Measurements from ENCODE around the gene DIDO1. TPM values are rescaled to one million over a fixed set of nuclear protein-coding genes. Genes with fewer than 3 reads are reported as not detected.

The DIDO1 gene
- total RNA-seq, 2 experiments from 2014 or later, result 51.9 to 54.3 TPM

GRCh38 chr20:62972845-62973745, 46.8 kb upstream of the DIDO1 start:
- no peak overlapping the region for H3K27ac Mint-ChIP-seq
- peaks cover 26% of the 10 kb centered on the region for H3K4me1 ChIP-seq (ENCODE audit: insufficient read depth, low read length)
- TF ChIP-seq CTCF (IDR thresholded peaks at IDR 0.05), result no peak
- DNase-seq, result no peak
- CTCF ChIA-PET, result interaction anchor here (0.6 to 1.2 kb wide), 24 partner anchors 8 to 242 kb away, joined by 3 to 10 read pairs (median 4); partner anchors contain the start of genes BHLHE23 and TCFL5
- H3K36me3 Mint-ChIP-seq (ENCODE audit: low read depth), result no peaks in the 10 kb centered on the region
- no peaks in the 10 kb centered on the region for H3K9me3 Mint-ChIP-seq
- H3K36me3 ChIP-seq (ENCODE audit: insufficient read depth, low read length), result no peaks in the 10 kb centered on the region
- no peak overlapping the region for H3K4me3 Mint-ChIP-seq
- peaks cover 42 to 46% of the 10 kb centered on the region in 2 experiments for H3K27me3 ChIP-seq (ENCODE audit: control insufficient read depth in 1 of 2, insufficient read depth in 2 of 2, low read length in 2 of 2)
- no peak for ATAC-seq (ENCODE audit: poor library complexity)
- peaks cover 0 to 9% of the 10 kb centered on the region in 2 experiments for H3K9me3 ChIP-seq (ENCODE audit: control insufficient read depth in 1 of 2, insufficient read depth in 1 of 2, low read length in 2 of 2)
- intact Hi-C loops (cut with DNase I, micrococcal nuclease), result loop anchor here (1.0 kb wide), 2 partner anchors 36 to 206 kb away; no protein-coding TSS in a partner anchor
- POLR2A ChIA-PET, result interaction anchor here (0.6 to 1.5 kb wide), 5 partner anchors 31 to 38 kb away, joined by 3 to 8 read pairs (median 6); partner anchors contain the start of genes BHLHE23 and GID8
- H3K4me1 Mint-ChIP-seq (ENCODE audit: low read depth), result peaks cover 29% of the 10 kb centered on the region
- no peak overlapping the region for H3K27ac ChIP-seq (ENCODE audit: low read depth in 1 of 2, low read length in 2 of 2)
- peaks cover 60% of the 10 kb centered on the region for H3K27me3 Mint-ChIP-seq
- H3K4me3 ChIP-seq (ENCODE audit: low read length), result peak overlapping the region; percentile 35

- peaks cover 17% of the 10 kb centered on the region for H3K4me1 ChIP-seq (ENCODE audit: insufficient read depth, low read length)
- H3K27ac Mint-ChIP-seq, result no peak overlapping the region
- DNase-seq (peak; percentile 77 to 90 (median 86)), ATAC-seq (ENCODE audit: poor library complexity) (peak; percentile 100)
- intact Hi-C loops (cut with DNase I, micrococcal nuclease), result loop anchor here (1.0 kb wide), 2 partner anchors 37 to 207 kb away; no protein-coding TSS in a partner anchor
- H3K4me3 ChIP-seq (ENCODE audit: low read length), result peak overlapping the region; percentile 35
- H3K27me3 Mint-ChIP-seq, result peaks cover 51% of the 10 kb centered on the region
- TF ChIP-seq CTCF (IDR thresholded peaks at IDR 0.05), result peak; percentile 81
- peaks cover 20% of the 10 kb centered on the region for H3K4me1 Mint-ChIP-seq (ENCODE audit: low read depth)
- no peak overlapping the region for H3K27ac ChIP-seq (ENCODE audit: low read depth in 1 of 2, low read length in 2 of 2)
- no peaks in the 10 kb centered on the region for H3K9me3 Mint-ChIP-seq
- H3K4me3 Mint-ChIP-seq, result peak overlapping the region; percentile 76
- no peaks in the 10 kb centered on the region for H3K36me3 Mint-ChIP-seq (ENCODE audit: low read depth)
- H3K9me3 ChIP-seq (ENCODE audit: control insufficient read depth in 1 of 2, insufficient read depth in 1 of 2, low read length in 2 of 2), result peaks cover 0 to 9% of the 10 kb centered on the region in 2 experiments
- POLR2A ChIA-PET, result interaction anchor here (0.6 to 1.5 kb wide), 5 partner anchors 32 to 39 kb away, joined by 3 to 8 read pairs (median 6); partner anchors contain the start of genes BHLHE23 and GID8
- peaks cover 35 to 44% of the 10 kb centered on the region in 2 experiments for H3K27me3 ChIP-seq (ENCODE audit: control insufficient read depth in 1 of 2, insufficient read depth in 2 of 2, low read length in 2 of 2)
- no peaks in the 10 kb centered on the region for H3K36me3 ChIP-seq (ENCODE audit: insufficient read depth, low read length)
- CTCF ChIA-PET, result interaction anchor here (0.6 to 1.2 kb wide), 24 partner anchors 8 to 243 kb away, joined by 3 to 10 read pairs (median 4); partner anchors contain the start of genes BHLHE23 and TCFL5
Observed at GRCh38 chr20:62971950-62972844, 45.9 kb upstream of the DIDO1 start.
